Smooth muscle cell (in vitro differentiated cells): ENCODE results near the gene KIF16B. TPM values are rescaled to one million over a fixed set of nuclear protein-coding genes. Genes with fewer than 3 reads are reported as not detected.

ENCODE experiments used
- DNase-seq: peaks from one replicate; lab custom pipeline; 2025; ENCODE audit not compliant: unreplicated experiment; lab: John Stamatoyannopoulos, UW
- H2AFZ ChIP-seq: fragments of 200-600 bp; sonication (generic); 2 replicates; pipeline ENCODE4 v1.6.0; 2016; ENCODE audit warnings: antibody characterized with exemption, low read depth, mild to moderate bottlenecking
- H3F3A ChIP-seq: fragments of 200-600 bp; sonication (generic); 2 replicates; pipeline ENCODE4 v1.6.0; 2017; ENCODE audit warnings: antibody characterized with exemption, low read depth
- H3K27ac ChIP-seq: fragments of 200-600 bp; sonication (generic); 2 replicates; pipeline ENCODE4 v1.5.1; 2016; ENCODE audit warnings: low read depth, mild to moderate bottlenecking
- H3K27me3 ChIP-seq: fragments of 200-600 bp; sonication (generic); 2 replicates; pipeline ENCODE4 v1.6.1; 2016; ENCODE audit warnings: low read depth, mild to moderate bottlenecking
- H3K36me3 ChIP-seq: fragments of 200-600 bp; sonication (generic); 2 replicates; pipeline ENCODE4 v1.5.1; 2016; ENCODE audit warnings: low read depth
- H3K4me1 ChIP-seq: fragments of 200-600 bp; sonication (generic); 2 replicates; pipeline ENCODE4 v1.5.1; 2016; ENCODE audit warnings: low read depth
- H3K4me2 ChIP-seq: fragments of 200-600 bp; sonication (generic); 2 replicates; pipeline ENCODE4 v1.6.0; 2016; ENCODE audit warnings: mild to moderate bottlenecking
- H3K4me3 ChIP-seq: fragments of 200-600 bp; sonication (generic); 2 replicates; pipeline ENCODE4 v1.5.1; 2016; ENCODE audit warnings: mild to moderate bottlenecking
- H3K79me2 ChIP-seq: fragments of 200-600 bp; sonication (generic); 2 replicates; pipeline ENCODE4 v1.6.0; 2016; ENCODE audit warnings: low read depth, mild to moderate bottlenecking
- H3K9ac ChIP-seq: fragments of 200-600 bp; sonication (generic); 2 replicates; pipeline ENCODE4 v1.6.0; 2016; ENCODE audit warnings: low read depth
- H3K9me3 ChIP-seq: fragments of 200-600 bp; sonication (generic); replicated peaks from 2 replicates; pipeline ENCODE4 v1.5.1; 2016; ENCODE audit warnings: low read depth
- H4K20me1 ChIP-seq: fragments of 200-600 bp; sonication (generic); 2 replicates; pipeline ENCODE4 v1.6.0; 2016; ENCODE audit warnings: low read depth
- CTCF ChIP-seq: fragments of 200-600 bp; sonication (generic); IDR thresholded peaks from 2 replicates; pipeline ENCODE4 v1.5.1; 2017; ENCODE audit warnings: borderline replicate concordance, mild to moderate bottlenecking, antibody characterized with exemption; ENCODE audit not compliant: insufficient read depth, poor library complexity, severe bottlenecking
- WGBS: methylation state at CpG from one replicate; pipeline ENCODE4 v1.1.7; 2016; ENCODE audit warnings: low lambda C conversion rate; 5-methylcytosine and 5-hydroxymethylcytosine counted together
- polyA plus RNA-seq: library from polyadenylated mRNA; unstranded; fragments of >200 nt; fragmentation: Nextera tagmentation; extraction: Ambion mirVana; gene quantifications from 2 replicates; pipeline ENCODE4 v1.2.1, GENCODE V29; 2016
- total RNA-seq: library from RNA; depleted of rRNA; stranded (reverse); fragments of >200 nt; gene quantifications from 2 replicates; pipeline ENCODE4 v1.2.3, GENCODE V29; 2014

Gene KIF16B
- total and polyA plus RNA-seq, 2 experiments from 2014 or later = 3.6 to 12.9 TPM

- Histone ChIP-seq H3K36me3 (no peaks in the 10 kb centered on the region), H3F3A (no peaks in the 10 kb centered on the region), H3K9me3 (no peaks in the 10 kb centered on the region), H3K4me3 (no peak overlapping the region), H3K4me2 (no peak overlapping the region), H2AFZ (no peak overlapping the region), H3K4me1 (no peaks in the 10 kb centered on the region), H3K27ac (no peak overlapping the region), H3K27me3 (no peaks in the 10 kb centered on the region), H4K20me1 (peaks cover 1% of the 10 kb centered on the region), H3K79me2 (no peaks in the 10 kb centered on the region), H3K9ac (no peak overlapping the region)
- no peak for TF ChIP-seq CTCF
- DNase-seq = no peak
- 91% methylated on average over 5 of the region's 5 CpGs for WGBS
Measured at GRCh38 chr20:16551607-16552006, 21.6 kb downstream of the KIF16B start.

GRCh38 chr20:16548068-16548672 is 25.1 kb downstream of the KIF16B start:
- WGBS = 89% methylated on average over 12 of the region's 12 CpGs
- Histone ChIP-seq H3K79me2 (no peaks in the 10 kb centered on the region), H3K27ac (no peak overlapping the region), H2AFZ (no peak overlapping the region), H3K9me3 (no peaks in the 10 kb centered on the region), H3F3A (no peaks in the 10 kb centered on the region), H3K27me3 (no peaks in the 10 kb centered on the region), H3K4me3 (no peak overlapping the region), H3K4me1 (no peaks in the 10 kb centered on the region), H4K20me1 (no peaks in the 10 kb centered on the region), H3K36me3 (no peaks in the 10 kb centered on the region), H3K4me2 (no peak overlapping the region), H3K9ac (no peak overlapping the region)
- no peak for DNase-seq
- no peak for TF ChIP-seq CTCF

GRCh38 chr20:16544949-16545348 is 28.3 kb downstream of the KIF16B start:
- no peaks in the 10 kb centered on the region for H3K79me2 ChIP-seq
- H3K4me3 ChIP-seq = no peak overlapping the region
- H3K4me2 ChIP-seq = no peak overlapping the region
- TF ChIP-seq CTCF = no peak
- no peaks in the 10 kb centered on the region for H3F3A ChIP-seq
- DNase-seq = no peak
- 93% methylated on average over 4 of the region's 4 CpGs for WGBS
- H3K27ac ChIP-seq = no peak overlapping the region
- no peaks in the 10 kb centered on the region for H4K20me1 ChIP-seq
- no peaks in the 10 kb centered on the region for H3K9me3 ChIP-seq
- no peak overlapping the region for H2AFZ ChIP-seq
- no peaks in the 10 kb centered on the region for H3K4me1 ChIP-seq
- no peak overlapping the region for H3K9ac ChIP-seq
- no peaks in the 10 kb centered on the region for H3K36me3 ChIP-seq
- H3K27me3 ChIP-seq = no peaks in the 10 kb centered on the region

GRCh38 chr20:16542477-16542876 is 30.8 kb downstream of the KIF16B start:
- Histone ChIP-seq H3F3A (no peaks in the 10 kb centered on the region), H3K27me3 (no peaks in the 10 kb centered on the region), H3K36me3 (no peaks in the 10 kb centered on the region), H2AFZ (no peak overlapping the region), H3K27ac (no peak overlapping the region), H3K4me2 (no peak overlapping the region), H3K79me2 (no peaks in the 10 kb centered on the region), H3K4me3 (no peak overlapping the region), H3K4me1 (no peaks in the 10 kb centered on the region), H3K9me3 (no peaks in the 10 kb centered on the region), H4K20me1 (no peaks in the 10 kb centered on the region), H3K9ac (no peak overlapping the region)
- TF ChIP-seq CTCF = no peak
- no peak for DNase-seq
- 84% methylated on average over 4 of the region's 4 CpGs for WGBS
